Gastrocnemius medialis (tissue), 4 donors: Measurements from ENCODE around the gene LCN9. TPM values are rescaled to one million over a fixed set of nuclear protein-coding genes. Genes with fewer than 3 reads are reported as not detected.

Experiments
- ATAC-seq, 2 donors: fragments of 150-250 bp; one replicate each; pipeline ENCODE4 v1.9.1; 2016
- DNase-seq, 2 donors: peaks; one replicate each; pipeline ENCODE4 v3.0.0-alpha.2; 2019
- H3K27ac ChIP-seq, 4 donors: fragments of 200-600 bp; sonication (generic); 1 replicate in 1 of 4; 2 replicates in 3 of 4; pipeline ENCODE4 v1.5.1; 2016 to 2018; ENCODE audit warnings: mild to moderate bottlenecking in 2 of 4, moderate library complexity in 1 of 4
- H3K27me3 ChIP-seq, 3 donors: fragments of 200-600 bp; sonication (generic) in 2 of 3; 1 replicate in 1 of 3; 2 replicates in 2 of 3; pipeline versions ENCODE4 v1.5.1 to v1.6.0; 2016 to 2019; ENCODE audit warnings: mild to moderate bottlenecking in 1 of 3, moderate library complexity in 1 of 3
- H3K36me3 ChIP-seq, 2 donors: fragments of 200-600 bp; sonication (generic) in 1 of 2; one replicate each; pipeline ENCODE4 v1.5.1; 2017 to 2018
- H3K4me1 ChIP-seq, 2 donors: fragments of 200-600 bp; sonication (generic) in 1 of 2; one replicate each; pipeline ENCODE4 v1.5.1; 2016 to 2017; ENCODE audit warnings: mild to moderate bottlenecking in 2 of 2
- H3K4me3 ChIP-seq, 4 donors: fragments of 200-600 bp; sonication (generic) in 3 of 4; 1 replicate in 1 of 4; 2 replicates in 3 of 4; pipeline ENCODE4 v1.5.1; 2016 to 2019; ENCODE audit warnings: mild to moderate bottlenecking in 2 of 4
- H3K9me3 ChIP-seq, 3 donors: fragments of 200-600 bp; sonication (generic) in 2 of 3; 1 replicate in 1 of 3; 2 replicates in 2 of 3; pipeline ENCODE4 v1.5.1; 2016 to 2019
- CTCF ChIP-seq, 5 experiments: fragments of 450-650 bp in 3 of 5; fragments of 200-600 bp in 2 of 5; sonication (generic) in 2 of 5; IDR thresholded peaks in 4 of 5; conservative IDR thresholded peaks in 1 of 5; 1 replicate in 4 of 5; 2 replicates in 1 of 5; pipeline ENCODE4 v1.5.1; 2016 to 2019; ENCODE audit warnings: antibody characterized with exemption in 5 of 5, mild to moderate bottlenecking in 3 of 5, moderate library complexity in 3 of 5
- POLR2A ChIP-seq, 2 donors: fragments of 450-650 bp; IDR thresholded peaks; one replicate each; pipeline ENCODE4 v1.6.1; 2017; ENCODE audit warnings: antibody characterized with exemption in 2 of 2, mild to moderate bottlenecking in 2 of 2, moderate library complexity in 2 of 2
- in situ Hi-C, 4 donors: fragments of 200-750 bp; cut with MboI; loops; one replicate each; pipeline versions ENCODE4 v1.15.0 to v1.8.0; 2017; ENCODE audit warnings: low sequenced_read_pairs in 4 of 4
- intact Hi-C: fragments of 100-400 bp; cut with DNase I; formaldehyde crosslinking; loops from one replicate; pipeline ENCODE4 v1.15.1; 2023; ENCODE audit warnings: low total_unique reads
- total RNA-seq, 4 donors: library from RNA; depleted of rRNA; stranded (reverse); fragments of >200 nt; gene quantifications; one replicate each; pipeline versions ENCODE4 v1.1.0 to v1.2.3, GENCODE V29; 2016

LCN9 gene
- total RNA-seq, 4 donors from 2014 or later, result not detected

DNA sequence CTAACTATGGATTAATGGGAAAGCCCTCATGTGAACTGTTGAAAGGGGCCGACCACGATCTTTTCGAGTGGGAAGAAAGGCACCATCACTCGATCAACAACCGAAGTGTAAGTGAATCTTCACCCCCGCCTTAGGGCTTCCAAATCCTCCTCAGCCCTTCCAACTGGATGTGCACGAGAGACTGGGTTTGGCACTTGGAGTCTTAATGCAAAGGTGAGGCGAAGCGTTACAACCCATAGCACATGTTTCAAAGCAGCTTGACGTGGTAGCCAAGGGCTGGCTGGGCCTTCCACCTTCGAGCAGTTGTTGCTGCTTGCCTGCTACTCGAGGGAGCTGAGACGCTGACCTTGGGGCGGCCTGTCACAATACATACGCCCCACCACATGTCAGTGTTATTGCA lies 5.7 kb upstream of the LCN9 start:
- Histone ChIP-seq H3K27me3 (peaks cover 2 to 4% (median 3%) of the 10 kb centered on the region in 3 donors), H3K4me3 (no peak overlapping the region), H3K9me3 (no peaks in the 10 kb centered on the region), H3K27ac (no peak overlapping the region), H3K4me1 (no peaks in the 10 kb centered on the region), H3K36me3 (no peaks in the 10 kb centered on the region)
- ATAC-seq, result no peak
- in situ Hi-C loops, result no loop called here
- intact Hi-C loops, result no loop called here
- no peak for DNase-seq
- no peak for TF ChIP-seq CTCF (IDR thresholded peaks at IDR 0.05 in 4 of 5, conservative IDR thresholded peaks at IDR 0.05 in 1 of 5)
- no peak for TF ChIP-seq POLR2A (IDR thresholded peaks at IDR 0.05)

DNA sequence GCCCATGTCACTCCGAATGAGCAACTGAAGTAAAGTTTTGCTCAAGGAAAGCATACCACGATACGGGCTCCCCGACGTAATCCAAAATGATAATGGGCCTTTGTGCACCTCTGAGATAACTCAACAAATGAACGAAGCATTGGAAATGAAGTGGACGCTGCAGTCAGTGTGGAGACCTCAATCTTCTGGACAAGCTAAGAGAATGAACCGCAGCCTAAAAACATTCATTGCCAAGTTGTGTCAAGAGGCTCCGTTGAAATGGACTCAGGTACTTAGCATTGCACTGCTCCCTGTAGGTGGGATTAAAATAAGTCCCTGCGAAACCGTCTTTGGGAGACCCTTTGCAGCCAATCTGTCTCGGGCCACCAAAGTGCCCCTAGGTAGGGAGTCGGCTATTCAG lies 3.9 kb upstream of the LCN9 start:
- Histone ChIP-seq H3K36me3 (no peaks in the 10 kb centered on the region), H3K4me1 (no peaks in the 10 kb centered on the region), H3K27ac (no peak overlapping the region), H3K9me3 (no peaks in the 10 kb centered on the region), H3K4me3 (no peak overlapping the region), H3K27me3 (peaks cover 2 to 4% (median 3%) of the 10 kb centered on the region in 3 donors)
- ATAC-seq (no peak), DNase-seq (no peak)
- TF ChIP-seq CTCF (IDR thresholded peaks at IDR 0.05 in 4 of 5, conservative IDR thresholded peaks at IDR 0.05 in 1 of 5) (no peak), POLR2A (IDR thresholded peaks at IDR 0.05) (no peak)
- in situ Hi-C loops, result no loop called here
- intact Hi-C loops, result no loop called here

GRCh38 chr9:135660407-135660806 lies 2.7 kb upstream of the LCN9 start:
- intact Hi-C loops, result no loop called here
- H3K27ac ChIP-seq, result no peak overlapping the region
- no peaks in the 10 kb centered on the region for H3K4me1 ChIP-seq
- in situ Hi-C loops, result no loop called here
- H3K36me3 ChIP-seq, result no peaks in the 10 kb centered on the region
- no peaks in the 10 kb centered on the region for H3K9me3 ChIP-seq
- H3K4me3 ChIP-seq, result no peak overlapping the region
- ATAC-seq (no peak), DNase-seq (no peak)
- peaks cover 3 to 7% (median 4%) of the 10 kb centered on the region in 3 donors for H3K27me3 ChIP-seq
- TF ChIP-seq CTCF (IDR thresholded peaks at IDR 0.05 in 4 of 5, conservative IDR thresholded peaks at IDR 0.05 in 1 of 5) (no peak), POLR2A (IDR thresholded peaks at IDR 0.05) (no peak)

GRCh38 chr9:135661816-135662560 lies 1.1 kb upstream of the LCN9 start:
- no peaks in the 10 kb centered on the region for H3K9me3 ChIP-seq
- H3K27ac ChIP-seq, result no peak overlapping the region
- intact Hi-C loops, result no loop called here
- H3K27me3 ChIP-seq, result peaks cover 0 to 7% (median 4%) of the 10 kb centered on the region in 3 donors
- no peak for ATAC-seq
- in situ Hi-C loops, result no loop called here
- no peak overlapping the region for H3K4me3 ChIP-seq
- DNase-seq, result no peak
- TF ChIP-seq POLR2A (IDR thresholded peaks at IDR 0.05) (no peak), CTCF (IDR thresholded peaks at IDR 0.05 in 4 of 5, conservative IDR thresholded peaks at IDR 0.05 in 1 of 5) (no peak)
- no peaks in the 10 kb centered on the region for H3K4me1 ChIP-seq
- no peaks in the 10 kb centered on the region for H3K36me3 ChIP-seq

- H3K4me3 ChIP-seq, result no peak overlapping the region
- no peaks in the 10 kb centered on the region for H3K9me3 ChIP-seq
- ATAC-seq (no peak), DNase-seq (no peak)
- no peaks in the 10 kb centered on the region for H3K36me3 ChIP-seq
- H3K27ac ChIP-seq, result no peak overlapping the region
- no peak for TF ChIP-seq POLR2A (IDR thresholded peaks at IDR 0.05)
- TF ChIP-seq CTCF (IDR thresholded peaks at IDR 0.05 in 4 of 5, conservative IDR thresholded peaks at IDR 0.05 in 1 of 5), result no peak
- H3K4me1 ChIP-seq, result no peaks in the 10 kb centered on the region
- intact Hi-C loops, result no loop called here
- in situ Hi-C loops, result no loop called here
- H3K27me3 ChIP-seq, result peaks cover 0 to 7% (median 0%) of the 10 kb centered on the region in 3 donors
Observed at GRCh38 chr9:135663451-135663770, 302 bp downstream of the LCN9 start.
